ENCODE data around the gene TGFBR1.

TGFBR1 gene

DNA sequence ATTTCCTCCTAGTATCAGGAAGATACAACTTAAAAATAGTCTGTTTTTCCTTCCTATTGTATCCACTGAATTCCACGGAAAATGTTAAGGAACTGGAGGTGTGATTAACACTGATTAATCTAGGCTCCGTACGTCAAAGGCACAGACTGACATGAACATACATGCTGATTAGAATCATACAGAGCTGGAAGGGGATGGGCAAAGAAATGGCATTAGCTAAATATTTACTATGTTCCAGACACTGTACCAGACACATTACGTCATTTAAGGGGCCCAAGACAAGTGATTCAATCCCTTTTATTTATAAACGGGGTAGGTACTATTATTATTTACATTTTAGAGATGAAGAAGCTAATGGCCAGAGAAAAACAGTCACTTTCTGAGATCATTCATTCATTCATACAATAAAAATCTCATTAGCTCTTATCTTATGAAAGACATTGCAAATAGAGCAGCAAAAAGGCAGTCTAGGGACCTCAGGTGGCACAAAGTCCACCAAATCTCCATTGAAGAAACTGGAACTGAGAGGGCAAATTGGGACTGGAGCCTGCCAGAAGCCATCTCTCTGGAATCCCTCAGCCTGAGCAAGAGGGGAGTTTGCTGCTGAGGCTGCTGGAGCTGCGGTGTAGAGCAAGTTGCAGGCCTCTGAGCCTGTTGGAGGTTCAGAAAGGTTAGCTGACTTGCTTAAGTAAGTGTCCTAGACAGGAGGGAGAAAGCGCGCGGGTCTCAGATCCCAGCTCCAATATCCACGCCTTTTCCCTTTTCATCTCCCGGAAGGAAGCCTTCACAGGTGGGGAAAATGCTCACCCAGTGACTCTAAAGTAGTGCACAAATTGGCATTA lies 1.6 kb upstream of the TGFBR1 start:
- TF ChIP-seq ZBTB7A (IDR thresholded peaks at IDR 0.05; ENCODE audit: low read depth) (no peak), CREB1 (IDR thresholded peaks at IDR 0.05; ENCODE audit: low read depth) (no peak), TCF12 (IDR thresholded peaks at IDR 0.05; ENCODE audit: low read depth) (no peak), EGR1 (IDR thresholded peaks at IDR 0.05) (no peak)
- TF ChIP-seq, protein P1, sequence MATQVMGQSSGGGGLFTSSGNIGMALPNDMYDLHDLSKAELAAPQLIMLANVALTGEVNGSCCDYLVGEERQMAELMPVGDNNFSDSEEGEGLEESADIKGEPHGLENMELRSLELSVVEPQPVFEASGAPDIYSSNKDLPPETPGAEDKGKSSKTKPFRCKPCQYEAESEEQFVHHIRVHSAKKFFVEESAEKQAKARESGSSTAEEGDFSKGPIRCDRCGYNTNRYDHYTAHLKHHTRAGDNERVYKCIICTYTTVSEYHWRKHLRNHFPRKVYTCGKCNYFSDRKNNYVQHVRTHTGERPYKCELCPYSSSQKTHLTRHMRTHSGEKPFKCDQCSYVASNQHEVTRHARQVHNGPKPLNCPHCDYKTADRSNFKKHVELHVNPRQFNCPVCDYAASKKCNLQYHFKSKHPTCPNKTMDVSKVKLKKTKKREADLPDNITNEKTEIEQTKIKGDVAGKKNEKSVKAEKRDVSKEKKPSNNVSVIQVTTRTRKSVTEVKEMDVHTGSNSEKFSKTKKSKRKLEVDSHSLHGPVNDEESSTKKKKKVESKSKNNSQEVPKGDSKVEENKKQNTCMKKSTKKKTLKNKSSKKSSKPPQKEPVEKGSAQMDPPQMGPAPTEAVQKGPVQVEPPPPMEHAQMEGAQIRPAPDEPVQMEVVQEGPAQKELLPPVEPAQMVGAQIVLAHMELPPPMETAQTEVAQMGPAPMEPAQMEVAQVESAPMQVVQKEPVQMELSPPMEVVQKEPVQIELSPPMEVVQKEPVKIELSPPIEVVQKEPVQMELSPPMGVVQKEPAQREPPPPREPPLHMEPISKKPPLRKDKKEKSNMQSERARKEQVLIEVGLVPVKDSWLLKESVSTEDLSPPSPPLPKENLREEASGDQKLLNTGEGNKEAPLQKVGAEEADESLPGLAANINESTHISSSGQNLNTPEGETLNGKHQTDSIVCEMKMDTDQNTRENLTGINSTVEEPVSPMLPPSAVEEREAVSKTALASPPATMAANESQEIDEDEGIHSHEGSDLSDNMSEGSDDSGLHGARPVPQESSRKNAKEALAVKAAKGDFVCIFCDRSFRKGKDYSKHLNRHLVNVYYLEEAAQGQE (IDR thresholded peaks at IDR 0.05; ENCODE audit: low read depth): no peak

DNA sequence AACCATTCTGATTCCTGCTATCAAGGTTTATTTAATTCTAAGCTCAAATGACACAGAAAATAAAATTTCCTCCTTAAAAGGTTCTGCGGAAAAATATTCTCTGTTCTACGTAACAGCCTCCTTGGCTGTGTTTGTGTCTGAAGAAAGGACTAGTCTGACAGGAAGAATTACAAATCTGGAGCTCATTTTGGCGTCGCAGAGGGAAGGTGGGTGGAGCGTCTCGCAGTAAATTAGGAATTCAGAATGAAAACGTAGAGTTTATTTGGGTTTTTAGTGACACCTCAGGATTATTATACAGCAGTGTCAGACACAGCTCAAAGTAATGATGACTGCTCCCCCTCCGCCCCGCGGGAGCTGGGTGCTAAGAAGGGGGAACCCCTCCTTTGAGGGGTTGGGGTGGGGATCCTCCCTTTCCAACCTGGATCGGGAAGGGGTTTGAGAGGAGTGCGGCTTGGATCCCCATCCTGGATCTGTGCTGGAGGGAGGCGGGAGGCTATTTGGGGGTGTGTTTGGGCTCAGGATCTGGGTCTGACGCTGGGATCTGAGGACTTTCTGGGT lies 933 bp upstream of the TGFBR1 start:
- no peak for TF ChIP-seq RAD21 (IDR thresholded peaks at IDR 0.05; ENCODE audit: low read depth)
- TF ChIP-seq, protein P2, sequence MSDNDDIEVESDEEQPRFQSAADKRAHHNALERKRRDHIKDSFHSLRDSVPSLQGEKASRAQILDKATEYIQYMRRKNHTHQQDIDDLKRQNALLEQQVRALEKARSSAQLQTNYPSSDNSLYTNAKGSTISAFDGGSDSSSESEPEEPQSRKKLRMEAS (IDR thresholded peaks at IDR 0.05): no peak
- TF ChIP-seq, protein P3, sequence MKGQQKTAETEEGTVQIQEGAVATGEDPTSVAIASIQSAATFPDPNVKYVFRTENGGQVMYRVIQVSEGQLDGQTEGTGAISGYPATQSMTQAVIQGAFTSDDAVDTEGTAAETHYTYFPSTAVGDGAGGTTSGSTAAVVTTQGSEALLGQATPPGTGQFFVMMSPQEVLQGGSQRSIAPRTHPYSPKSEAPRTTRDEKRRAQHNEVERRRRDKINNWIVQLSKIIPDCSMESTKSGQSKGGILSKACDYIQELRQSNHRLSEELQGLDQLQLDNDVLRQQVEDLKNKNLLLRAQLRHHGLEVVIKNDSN (IDR thresholded peaks at IDR 0.05): no peak
- TF ChIP-seq NFIC (IDR thresholded peaks at IDR 0.05): no peak
- TF ChIP-seq CREB1 (IDR thresholded peaks at IDR 0.05; ENCODE audit: low read depth): no peak
- TF ChIP-seq FOXM1 (IDR thresholded peaks at IDR 0.05; ENCODE audit: borderline replicate concordance, low read depth): no peak
- TF ChIP-seq EGR1 (IDR thresholded peaks at IDR 0.05): no peak
- TF ChIP-seq YY1 (IDR thresholded peaks at IDR 0.05; ENCODE audit: low read depth): no peak

DNA sequence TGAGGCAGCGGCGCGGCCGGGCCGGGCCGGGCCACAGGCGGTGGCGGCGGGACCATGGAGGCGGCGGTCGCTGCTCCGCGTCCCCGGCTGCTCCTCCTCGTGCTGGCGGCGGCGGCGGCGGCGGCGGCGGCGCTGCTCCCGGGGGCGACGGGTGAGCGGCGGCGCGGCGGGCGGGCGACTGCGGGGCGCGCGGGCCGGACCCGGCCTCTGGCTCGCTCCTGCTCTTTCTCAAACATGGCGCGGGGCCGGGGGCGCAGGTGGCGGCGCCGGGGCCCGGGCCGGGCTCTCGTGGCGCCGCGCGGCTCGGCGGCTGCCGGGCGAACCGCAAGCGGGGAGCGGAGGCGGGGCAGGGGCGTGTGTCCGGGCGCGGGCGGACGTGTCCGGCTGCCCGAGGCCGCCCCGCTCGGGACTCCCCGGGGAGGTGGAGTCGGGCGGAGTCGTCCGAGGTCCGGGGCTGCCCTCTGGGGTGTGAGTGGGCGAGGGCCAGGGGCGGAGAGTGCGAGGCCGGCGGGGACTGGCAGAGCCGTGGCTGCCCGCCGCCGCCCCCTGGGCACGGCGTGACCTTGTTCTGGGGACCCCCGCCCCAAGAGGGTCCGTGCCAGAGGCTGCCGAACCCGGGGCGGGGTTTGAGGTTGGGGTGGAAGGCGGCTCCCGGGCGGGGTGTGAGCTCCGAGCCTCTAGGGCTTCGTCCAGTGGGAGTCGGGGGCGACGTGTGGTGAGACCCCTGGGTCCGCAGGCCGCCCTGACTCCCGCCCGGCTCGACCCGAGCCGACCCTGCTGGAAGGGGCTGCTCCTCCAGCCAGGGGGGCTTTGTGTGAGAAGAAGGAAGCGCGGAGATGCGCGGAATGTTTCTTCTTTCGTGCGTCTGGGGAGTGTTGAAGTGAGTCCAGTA lies 485 bp downstream of the TGFBR1 start:
- peak; percentile 86 for TF ChIP-seq EGR1 (IDR thresholded peaks at IDR 0.05)
- no peak for TF ChIP-seq TAF1 (IDR thresholded peaks at IDR 0.05; ENCODE audit: low read depth)
- no peak for TF ChIP-seq EP300 (IDR thresholded peaks at IDR 0.05; ENCODE audit: borderline replicate concordance)
- TF ChIP-seq TCF12 (IDR thresholded peaks at IDR 0.05; ENCODE audit: low read depth): 0 out of 2 replicates have a peak, but pooled peaks have one; percentile 0
- no peak for TF ChIP-seq CREB1 (IDR thresholded peaks at IDR 0.05; ENCODE audit: low read depth)
- no peak for TF ChIP-seq TEAD4 (IDR thresholded peaks at IDR 0.05)
- TF ChIP-seq, protein P3 (IDR thresholded peaks at IDR 0.05): no peak
- no peak; the same call in 1 of the 2 replicates for TF ChIP-seq YY1 (IDR thresholded peaks at IDR 0.05; ENCODE audit: low read depth)
- no peak for TF ChIP-seq RAD21 (IDR thresholded peaks at IDR 0.05; ENCODE audit: low read depth)
- TF ChIP-seq ZBTB7A (IDR thresholded peaks at IDR 0.05; ENCODE audit: low read depth): peak; percentile 82
- TF ChIP-seq, protein P1 (IDR thresholded peaks at IDR 0.05; ENCODE audit: low read depth): no peak
- TF ChIP-seq CEBPB (IDR thresholded peaks at IDR 0.05): no peak
- TF ChIP-seq, protein P2 (IDR thresholded peaks at IDR 0.05): peak; percentile 29
- no peak for TF ChIP-seq NFIC (IDR thresholded peaks at IDR 0.05)
- no peak for TF ChIP-seq FOXM1 (IDR thresholded peaks at IDR 0.05; ENCODE audit: borderline replicate concordance, low read depth)

DNA sequence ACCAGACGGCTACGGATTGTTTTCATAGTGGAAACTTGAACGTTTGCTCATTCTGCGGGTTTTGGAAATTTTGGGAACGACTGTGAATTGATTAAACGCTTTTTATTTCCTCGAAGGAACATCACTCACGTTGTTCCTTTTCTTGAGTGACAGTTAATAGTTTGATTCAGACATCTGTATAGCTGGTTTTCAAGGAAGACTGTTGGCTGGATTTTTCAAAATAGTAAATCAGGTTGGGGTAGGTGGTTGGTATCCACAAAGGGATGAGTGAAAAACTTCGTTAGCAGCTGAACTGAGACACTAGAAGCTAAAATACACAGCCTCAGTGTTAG lies 1.1 kb downstream of the TGFBR1 start:
- TF ChIP-seq EGR1 (IDR thresholded peaks at IDR 0.05) (no peak), CEBPB (IDR thresholded peaks at IDR 0.05) (no peak)
- TF ChIP-seq, protein P1 (IDR thresholded peaks at IDR 0.05; ENCODE audit: low read depth): no peak
